ENCODE results near the gene VAV3.

The VAV3 gene

GRCh38 chr1:107622535-107622934, 342.4 kb downstream of the VAV3 start:
- Histone ChIP-seq H3K27me3 (ENCODE audit: control insufficient read depth, low read length) (no peaks in the 10 kb centered on the region), H3K9me3 (ENCODE audit: control insufficient read depth, insufficient read depth, low read length) (peaks cover 3% of the 10 kb centered on the region; the same call in 1 of the 2 replicates), H3F3A (ENCODE audit: control insufficient read depth, insufficient read depth) (no peaks in the 10 kb centered on the region), H3K4me1 (ENCODE audit: control insufficient read depth, low read length) (peaks cover 5% of the 10 kb centered on the region; the same call in 1 of the 2 replicates), H3K4me2 (ENCODE audit: low read length) (no peak overlapping the region), H3K9me2 (replicated peaks; ENCODE audit: control insufficient read depth, low read length) (no peaks in the 10 kb centered on the region), H3K79me2 (ENCODE audit: control insufficient read depth, low read length) (no peaks in the 10 kb centered on the region), H3K36me3 (ENCODE audit: control insufficient read depth, low read length) (no peaks in the 10 kb centered on the region), H4K20me1 (ENCODE audit: control insufficient read depth, insufficient read depth, low read depth, low read length) (no peaks in the 10 kb centered on the region), H3K4me3 (ENCODE audit: low read length) (no peak overlapping the region), H3K27ac (ENCODE audit: low read depth, low read length) (no peak overlapping the region)
- no peak for TF ChIP-seq EZH2phosphoT487 (IDR thresholded peaks at IDR 0.05; ENCODE audit: borderline replicate concordance, low read length)
- TF ChIP-seq, protein P1, sequence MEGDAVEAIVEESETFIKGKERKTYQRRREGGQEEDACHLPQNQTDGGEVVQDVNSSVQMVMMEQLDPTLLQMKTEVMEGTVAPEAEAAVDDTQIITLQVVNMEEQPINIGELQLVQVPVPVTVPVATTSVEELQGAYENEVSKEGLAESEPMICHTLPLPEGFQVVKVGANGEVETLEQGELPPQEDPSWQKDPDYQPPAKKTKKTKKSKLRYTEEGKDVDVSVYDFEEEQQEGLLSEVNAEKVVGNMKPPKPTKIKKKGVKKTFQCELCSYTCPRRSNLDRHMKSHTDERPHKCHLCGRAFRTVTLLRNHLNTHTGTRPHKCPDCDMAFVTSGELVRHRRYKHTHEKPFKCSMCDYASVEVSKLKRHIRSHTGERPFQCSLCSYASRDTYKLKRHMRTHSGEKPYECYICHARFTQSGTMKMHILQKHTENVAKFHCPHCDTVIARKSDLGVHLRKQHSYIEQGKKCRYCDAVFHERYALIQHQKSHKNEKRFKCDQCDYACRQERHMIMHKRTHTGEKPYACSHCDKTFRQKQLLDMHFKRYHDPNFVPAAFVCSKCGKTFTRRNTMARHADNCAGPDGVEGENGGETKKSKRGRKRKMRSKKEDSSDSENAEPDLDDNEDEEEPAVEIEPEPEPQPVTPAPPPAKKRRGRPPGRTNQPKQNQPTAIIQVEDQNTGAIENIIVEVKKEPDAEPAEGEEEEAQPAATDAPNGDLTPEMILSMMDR (IDR thresholded peaks at IDR 0.05; ENCODE audit: low read depth, low read length, poor library complexity, severe bottlenecking): no peak

GRCh38 chr1:107620753-107621152, 344.2 kb downstream of the VAV3 start:
- Histone ChIP-seq H3K4me3 (ENCODE audit: low read length) (no peak overlapping the region), H3K27ac (ENCODE audit: low read depth, low read length) (no peak overlapping the region), H3K9me2 (replicated peaks; ENCODE audit: control insufficient read depth, low read length) (no peaks in the 10 kb centered on the region), H4K20me1 (ENCODE audit: control insufficient read depth, insufficient read depth, low read depth, low read length) (no peaks in the 10 kb centered on the region), H3F3A (ENCODE audit: control insufficient read depth, insufficient read depth) (no peaks in the 10 kb centered on the region), H3K4me1 (ENCODE audit: control insufficient read depth, low read length) (peaks cover 5% of the 10 kb centered on the region; the same call in 1 of the 2 replicates), H3K79me2 (ENCODE audit: control insufficient read depth, low read length) (no peaks in the 10 kb centered on the region), H3K9me3 (ENCODE audit: control insufficient read depth, insufficient read depth, low read length) (peaks cover 5% of the 10 kb centered on the region; the same call in 1 of the 2 replicates), H3K36me3 (ENCODE audit: control insufficient read depth, low read length) (no peaks in the 10 kb centered on the region), H3K27me3 (ENCODE audit: control insufficient read depth, low read length) (no peaks in the 10 kb centered on the region), H3K4me2 (ENCODE audit: low read length) (no peak overlapping the region)
- no peak for TF ChIP-seq EZH2phosphoT487 (IDR thresholded peaks at IDR 0.05; ENCODE audit: borderline replicate concordance, low read length)
- TF ChIP-seq, protein P1 (IDR thresholded peaks at IDR 0.05; ENCODE audit: low read depth, low read length, poor library complexity, severe bottlenecking): no peak

- Histone ChIP-seq H3K9me2 (replicated peaks; ENCODE audit: control insufficient read depth, low read length) (no peaks in the 10 kb centered on the region), H3K36me3 (ENCODE audit: control insufficient read depth, low read length) (no peaks in the 10 kb centered on the region), H3K27me3 (ENCODE audit: control insufficient read depth, low read length) (no peaks in the 10 kb centered on the region), H3K4me2 (ENCODE audit: low read length) (no peak overlapping the region), H3F3A (ENCODE audit: control insufficient read depth, insufficient read depth) (no peaks in the 10 kb centered on the region), H4K20me1 (ENCODE audit: control insufficient read depth, insufficient read depth, low read depth, low read length) (no peaks in the 10 kb centered on the region), H3K4me3 (ENCODE audit: low read length) (no peak overlapping the region), H3K27ac (ENCODE audit: low read depth, low read length) (no peak overlapping the region), H3K4me1 (ENCODE audit: control insufficient read depth, low read length) (peaks cover 5% of the 10 kb centered on the region; the same call in 1 of the 2 replicates), H3K79me2 (ENCODE audit: control insufficient read depth, low read length) (no peaks in the 10 kb centered on the region), H3K9me3 (ENCODE audit: control insufficient read depth, insufficient read depth, low read length) (peaks cover 5% of the 10 kb centered on the region; the same call in 1 of the 2 replicates)
- TF ChIP-seq, protein P1 (IDR thresholded peaks at IDR 0.05; ENCODE audit: low read depth, low read length, poor library complexity, severe bottlenecking): no peak
- no peak for TF ChIP-seq EZH2phosphoT487 (IDR thresholded peaks at IDR 0.05; ENCODE audit: borderline replicate concordance, low read length)
These were observed 346.4 kb downstream of the VAV3 start for GRCh38 chr1:107618539-107618938.
